HG03025 (cell line): ENCODE measurements around the gene HOXD10.

ENCODE experiments used
- ATAC-seq: cut with Tn5 transposase; IDR thresholded peaks from one replicate; pipeline ENCODE4 v1.9.1; 2021; ENCODE audit warnings: mild to moderate bottlenecking, moderate library complexity; ENCODE audit not compliant: unreplicated experiment, low FRiP score

Gene HOXD10

DNA sequence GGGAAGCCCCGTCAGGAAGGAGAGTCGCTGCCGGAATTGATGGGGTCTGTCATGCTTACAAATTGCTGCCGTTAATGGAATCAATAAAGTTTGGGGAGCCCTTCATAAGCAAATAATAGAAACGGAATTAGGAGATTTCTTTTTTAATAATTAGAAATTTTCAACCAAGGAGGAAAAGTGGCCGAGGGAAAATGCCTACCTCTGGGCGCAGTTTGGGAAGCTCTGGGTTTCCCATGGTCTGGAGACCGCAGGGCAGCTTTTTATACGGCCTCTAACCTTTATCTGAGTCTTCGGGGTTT is 34.1 kb upstream of the HOXD10 start:
- no peak for ATAC-seq

- no peak for ATAC-seq
Measured at GRCh38 chr2:176082824-176083751, 33.5 kb upstream of the HOXD10 start.

DNA sequence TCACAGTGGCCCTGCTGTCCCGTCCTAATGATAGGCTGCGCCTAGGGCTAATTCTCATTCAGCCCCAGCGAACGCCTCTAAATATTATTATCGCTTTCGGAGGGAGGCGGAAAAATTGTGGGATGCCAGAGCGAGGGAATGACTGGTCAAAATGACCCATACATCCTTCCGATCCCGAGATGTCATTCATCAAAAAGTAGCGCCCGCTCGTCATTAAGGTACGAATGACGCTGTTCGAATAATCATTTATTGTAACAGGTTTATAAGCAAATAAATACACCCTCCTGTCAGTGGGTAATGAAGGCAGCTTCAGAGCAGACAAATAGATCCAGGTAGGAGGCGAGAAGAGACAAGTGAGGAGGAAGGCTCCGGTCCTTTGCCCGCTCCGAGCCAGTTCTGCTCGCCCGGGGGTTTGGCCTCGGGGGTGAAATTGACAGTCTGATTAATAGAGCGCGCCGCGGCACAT is 32.7 kb upstream of the HOXD10 start, which contains the start of gene EVX2:
EVX2 (minus strand) TSS at position 167 of the 466 bp plus-strand sequence. CDS start 186 bp downstream, outside the sequence.
- ATAC-seq, result no peak

DNA sequence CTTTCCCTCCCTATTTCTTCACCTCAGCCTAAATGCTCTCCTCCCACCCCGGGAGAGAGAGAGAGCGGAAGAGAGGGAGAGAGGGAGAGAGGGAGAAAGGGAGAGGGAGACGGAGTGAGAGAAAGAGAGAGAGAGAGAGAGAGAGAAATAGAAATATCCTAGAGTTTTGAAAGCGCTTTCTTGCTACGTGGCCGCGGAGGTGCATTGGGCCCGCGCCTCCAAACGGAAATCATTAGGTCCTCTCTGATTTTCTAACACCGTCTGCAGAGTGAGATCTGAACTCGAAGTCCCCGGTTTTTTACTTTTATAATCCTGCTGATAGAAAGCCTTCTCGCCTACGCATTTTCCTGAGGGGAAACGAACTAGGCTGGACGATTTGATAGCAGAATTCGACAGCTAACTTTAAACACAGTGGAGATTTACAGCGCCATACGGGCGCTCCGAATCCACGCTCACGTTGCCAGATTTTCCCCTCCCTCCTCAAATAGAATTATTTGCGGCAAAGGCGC is 31.9 kb upstream of the HOXD10 start:
- no peak for ATAC-seq

- ATAC-seq, result no peak
Measured at GRCh38 chr2:176085120-176085788, 31.3 kb upstream of the HOXD10 start.

- no peak for ATAC-seq
Measured at GRCh38 chr2:176085861-176086771, 30.5 kb upstream of the HOXD10 start.

DNA sequence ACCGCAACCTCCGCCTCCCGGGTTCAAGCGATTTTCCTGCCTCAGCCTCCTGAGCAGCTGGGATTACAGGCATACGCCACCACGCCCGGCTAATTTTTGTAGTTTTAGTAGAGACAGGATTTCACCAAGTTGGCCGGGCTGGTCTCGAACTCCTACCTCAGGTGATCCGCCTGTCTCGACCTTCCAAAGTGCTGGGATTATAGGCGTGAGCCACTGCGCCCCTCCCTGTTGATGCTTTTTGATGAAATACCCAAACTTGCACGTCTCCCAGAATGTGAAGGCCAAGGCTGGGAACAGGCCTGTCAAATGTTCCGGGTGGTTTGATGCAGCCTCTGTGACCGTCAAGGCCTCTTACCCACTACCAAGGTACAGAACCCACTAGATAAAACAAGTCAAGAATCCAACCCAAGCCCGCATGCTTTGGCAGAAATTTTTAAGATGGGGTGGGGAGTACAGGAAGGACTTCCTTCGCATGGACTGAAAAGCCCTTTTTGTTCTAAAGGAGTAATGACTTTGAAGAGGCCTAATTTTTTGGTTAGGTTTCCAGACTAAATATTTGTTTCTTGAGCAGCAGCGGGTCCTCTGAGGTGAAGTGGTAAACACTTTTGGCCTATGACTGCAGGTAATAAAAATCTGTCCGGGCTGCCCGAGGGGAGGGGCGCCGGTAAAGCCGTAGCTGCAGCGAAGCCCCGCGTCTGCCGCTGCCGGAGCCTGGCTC is 29.1 kb upstream of the HOXD10 start:
- no peak for ATAC-seq

- ATAC-seq, result peak; percentile 73
Measured at GRCh38 chr2:176088048-176088936, 28.3 kb upstream of the HOXD10 start.

GRCh38 chr2:176088937-176089842 is 27.4 kb upstream of the HOXD10 start:
- ATAC-seq, result no peak

GRCh38 chr2:176089843-176090395 is 26.7 kb upstream of the HOXD10 start:
- no peak for ATAC-seq

DNA sequence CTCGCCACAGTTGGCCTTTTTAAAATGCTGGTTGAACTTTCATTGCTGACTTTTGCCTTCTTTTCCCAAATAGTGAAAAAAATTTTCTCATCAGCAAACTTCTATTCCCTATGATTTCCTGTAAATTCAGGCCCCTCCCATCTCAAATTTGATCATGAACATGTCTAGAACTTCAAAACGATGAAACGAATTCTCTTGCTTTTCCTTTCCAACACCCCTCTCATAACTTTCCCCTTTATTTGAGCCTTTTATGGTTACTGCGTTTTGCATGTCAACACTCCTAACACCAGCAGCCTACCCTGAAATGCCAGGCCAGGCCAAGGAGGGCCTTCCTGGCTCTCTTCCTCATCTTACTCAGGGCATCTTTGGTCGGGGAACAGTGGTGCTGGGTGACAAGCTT is 25.7 kb upstream of the HOXD10 start:
- no peak for ATAC-seq

DNA sequence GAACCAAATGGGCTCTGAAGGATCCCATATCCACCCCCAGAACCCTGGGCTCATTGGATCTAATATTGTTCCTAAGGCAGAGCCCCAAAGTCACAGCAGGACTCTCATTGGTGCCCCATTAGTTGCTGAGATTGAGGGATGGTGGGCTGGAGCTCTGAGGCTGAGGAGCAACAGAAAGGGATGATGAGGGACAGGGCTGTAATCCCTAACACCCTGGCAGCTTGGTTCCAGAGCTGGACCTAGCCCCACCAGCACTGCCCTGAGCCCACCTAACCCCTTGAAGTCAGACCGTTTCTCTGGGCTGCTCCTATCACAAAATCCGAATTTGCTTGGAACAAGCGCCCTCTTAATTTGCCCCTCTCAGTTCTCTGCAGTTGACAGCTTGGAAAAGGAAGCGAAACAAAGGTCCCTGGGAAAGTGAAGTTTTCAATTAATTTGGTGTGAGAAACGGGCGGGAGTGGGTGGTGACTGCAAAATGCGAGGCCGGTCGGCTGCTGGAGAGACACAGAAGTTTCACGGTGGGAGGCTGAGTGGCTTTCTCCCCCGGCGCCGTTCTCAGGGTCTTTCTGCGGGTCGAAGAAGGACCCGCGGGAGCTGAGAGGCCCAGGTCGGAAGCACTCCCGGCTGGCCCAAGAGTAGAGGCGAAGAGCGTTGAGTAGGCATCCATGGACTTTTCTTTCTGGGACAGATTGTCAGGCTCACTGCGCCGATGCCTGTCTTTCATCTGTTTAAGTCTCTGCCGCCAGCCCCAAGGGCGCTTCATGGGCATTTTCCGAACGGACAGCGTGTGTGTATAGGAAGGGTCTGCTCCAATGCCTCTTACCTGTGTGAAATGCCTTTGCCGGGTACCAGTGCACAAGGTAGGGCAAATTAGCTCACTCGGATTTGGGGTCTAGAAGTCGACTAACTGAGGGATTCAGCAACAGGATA is 25.0 kb upstream of the HOXD10 start:
- no peak for ATAC-seq

GRCh38 chr2:176092270-176093144 is 24.1 kb upstream of the HOXD10 start, which contains the start of gene HOXD13:
HOXD13 (plus strand) TSS chr2:176092721; CDS start chr2:176092891, 170 bp downstream.
- no peak for ATAC-seq

- ATAC-seq, result no peak
Measured at GRCh38 chr2:176093145-176093897, 23.3 kb upstream of the HOXD10 start.

DNA sequence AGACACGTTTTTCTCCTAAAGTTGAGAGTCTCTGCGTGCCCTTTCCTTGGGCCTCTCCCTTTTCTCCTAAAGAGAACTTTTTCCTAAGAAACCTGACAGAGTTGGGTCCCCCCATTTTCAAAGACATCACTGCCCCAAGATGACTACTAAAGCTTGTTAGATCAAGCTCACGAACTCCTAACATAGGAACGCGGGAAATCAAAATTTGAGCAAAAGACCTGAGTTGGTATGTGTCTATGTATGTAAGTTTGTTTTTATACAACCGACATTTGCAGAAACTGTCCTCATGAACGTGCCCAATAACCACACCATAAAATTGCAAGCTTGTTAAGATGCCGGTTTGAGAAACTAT is 22.7 kb upstream of the HOXD10 start:
- no peak for ATAC-seq
